ENCODE data around the gene TNNT1.

Gene TNNT1

GRCh38 chr19:55153652-55154264, 4.8 kb upstream of the TNNT1 start:
- ATAC-seq (ENCODE audit: insufficient read depth, low read depth) (peak; percentile 77), DNase-seq (peak; percentile 15)
- Histone ChIP-seq H3K4me3 (ENCODE audit: low read depth in 1 of 2, low read length in 2 of 2) (no peak overlapping the region), H3K4me2 (ENCODE audit: insufficient read depth, low read length) (no peak overlapping the region), H3K79me2 (ENCODE audit: insufficient read depth, low read length) (no peaks in the 10 kb centered on the region), H2AFZ (ENCODE audit: low read depth, low read length) (no peak overlapping the region), H3K27ac (ENCODE audit: low read length) (no peak overlapping the region), H3K36me3 (ENCODE audit: insufficient read depth, low read length) (no peaks in the 10 kb centered on the region), H3K9ac (ENCODE audit: low read depth, low read length) (no peak overlapping the region), H3K27me3 (ENCODE audit: insufficient read depth, low read length, poor library complexity) (no peaks in the 10 kb centered on the region), H3K4me1 (ENCODE audit: insufficient read depth, low read length) (peaks cover 12% of the 10 kb centered on the region; the same call in 1 of the 2 replicates), H3K9me3 (ENCODE audit: insufficient read depth, low read length, severe bottlenecking) (no peaks in the 10 kb centered on the region), H4K20me1 (ENCODE audit: insufficient read depth, low read length) (no peaks in the 10 kb centered on the region)
- TF ChIP-seq CTCF (IDR thresholded peaks at IDR 0.05; ENCODE audit: borderline replicate concordance, extremely low read depth, low read length, poor library complexity, severe bottlenecking) (no peak), EZH2 (IDR thresholded peaks at IDR 0.05; ENCODE audit: borderline replicate concordance, low read depth, low read length, severe bottlenecking) (no peak)

- no peaks in the 10 kb centered on the region for H3K36me3 ChIP-seq (ENCODE audit: insufficient read depth, low read length)
- no peaks in the 10 kb centered on the region for H4K20me1 ChIP-seq (ENCODE audit: insufficient read depth, low read length)
- H3K27ac ChIP-seq (ENCODE audit: low read length) = peak overlapping the region; percentile 47
- H3K9me3 ChIP-seq (ENCODE audit: insufficient read depth, low read length, severe bottlenecking) = no peaks in the 10 kb centered on the region
- no peak overlapping the region for H3K9ac ChIP-seq (ENCODE audit: low read depth, low read length)
- H3K79me2 ChIP-seq (ENCODE audit: insufficient read depth, low read length) = no peaks in the 10 kb centered on the region
- peaks cover under 1% of the 10 kb centered on the region for H3K27me3 ChIP-seq (ENCODE audit: insufficient read depth, low read length, poor library complexity)
- ATAC-seq (ENCODE audit: insufficient read depth, low read depth) (peak; percentile 37; the same call in 2 of the 3 replicates), DNase-seq (peak; percentile 44)
- TF ChIP-seq CTCF (IDR thresholded peaks at IDR 0.05; ENCODE audit: borderline replicate concordance, extremely low read depth, low read length, poor library complexity, severe bottlenecking) (no peak), EZH2 (IDR thresholded peaks at IDR 0.05; ENCODE audit: borderline replicate concordance, low read depth, low read length, severe bottlenecking) (no peak)
- peaks cover 12% of the 10 kb centered on the region; the same call in 1 of the 2 replicates for H3K4me1 ChIP-seq (ENCODE audit: insufficient read depth, low read length)
- no peak overlapping the region for H3K4me2 ChIP-seq (ENCODE audit: insufficient read depth, low read length)
- H3K4me3 ChIP-seq (ENCODE audit: low read depth in 1 of 2, low read length in 2 of 2) = no peak overlapping the region
- H2AFZ ChIP-seq (ENCODE audit: low read depth, low read length) = no peak overlapping the region
These were observed 3.0 kb upstream of the TNNT1 start for GRCh38 chr19:55152017-55152416.

- Histone ChIP-seq H4K20me1 (ENCODE audit: insufficient read depth, low read length) (no peaks in the 10 kb centered on the region), H3K36me3 (ENCODE audit: insufficient read depth, low read length) (no peaks in the 10 kb centered on the region), H2AFZ (ENCODE audit: low read depth, low read length) (no peak overlapping the region), H3K79me2 (ENCODE audit: insufficient read depth, low read length) (no peaks in the 10 kb centered on the region), H3K27me3 (ENCODE audit: insufficient read depth, low read length, poor library complexity) (peaks cover 13% of the 10 kb centered on the region), H3K9ac (ENCODE audit: low read depth, low read length) (no peak overlapping the region), H3K9me3 (ENCODE audit: insufficient read depth, low read length, severe bottlenecking) (no peaks in the 10 kb centered on the region), H3K27ac (ENCODE audit: low read length) (no peak overlapping the region), H3K4me1 (ENCODE audit: insufficient read depth, low read length) (no peaks in the 10 kb centered on the region), H3K4me3 (ENCODE audit: low read depth in 1 of 2, low read length in 2 of 2) (no peak overlapping the region), H3K4me2 (ENCODE audit: insufficient read depth, low read length) (no peak overlapping the region)
- DNase-seq = no peak
- no peak for ATAC-seq (ENCODE audit: insufficient read depth, low read depth)
- no peak for TF ChIP-seq EZH2 (IDR thresholded peaks at IDR 0.05; ENCODE audit: borderline replicate concordance, low read depth, low read length, severe bottlenecking)
- TF ChIP-seq CTCF (IDR thresholded peaks at IDR 0.05; ENCODE audit: borderline replicate concordance, extremely low read depth, low read length, poor library complexity, severe bottlenecking) = no peak
These were observed 1.3 kb downstream of the TNNT1 start for GRCh38 chr19:55147545-55148251.
